GM18861 (cell line): Measurements from ENCODE around the gene OCA2.

ENCODE experiments used
- ATAC-seq: cut with Tn5 transposase; IDR thresholded peaks from one replicate; pipeline ENCODE4 v1.9.1; 2021; ENCODE audit not compliant: unreplicated experiment

The OCA2 gene

DNA sequence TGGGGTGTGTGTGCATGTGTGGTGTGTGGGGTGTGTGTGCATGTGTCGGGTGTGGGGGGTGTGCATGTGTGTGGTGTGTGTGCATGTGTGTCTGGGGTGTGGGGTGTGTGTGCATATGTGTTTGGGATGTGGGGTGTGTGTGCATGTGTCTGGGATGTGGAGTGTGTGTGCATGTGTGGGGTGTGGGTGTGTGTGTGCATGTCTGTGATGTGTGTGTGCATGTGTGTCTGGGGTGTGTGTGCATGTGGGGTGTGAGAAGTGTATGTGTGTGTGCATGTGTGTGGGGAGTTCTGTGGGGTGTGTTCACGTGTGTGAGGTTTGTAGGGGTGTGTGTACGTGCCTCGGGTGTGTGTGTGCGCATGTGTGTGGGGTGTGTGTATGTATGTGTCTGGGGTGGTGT is 6.7 kb upstream of the OCA2 start:
- no peak for ATAC-seq

GRCh38 chr15:28105224-28105791 is 6.2 kb upstream of the OCA2 start:
- no peak for ATAC-seq

GRCh38 chr15:28104326-28104725 is 5.2 kb upstream of the OCA2 start:
- no peak for ATAC-seq

- no peak for ATAC-seq
Measured at GRCh38 chr15:28103831-28104230, 4.7 kb upstream of the OCA2 start.

DNA sequence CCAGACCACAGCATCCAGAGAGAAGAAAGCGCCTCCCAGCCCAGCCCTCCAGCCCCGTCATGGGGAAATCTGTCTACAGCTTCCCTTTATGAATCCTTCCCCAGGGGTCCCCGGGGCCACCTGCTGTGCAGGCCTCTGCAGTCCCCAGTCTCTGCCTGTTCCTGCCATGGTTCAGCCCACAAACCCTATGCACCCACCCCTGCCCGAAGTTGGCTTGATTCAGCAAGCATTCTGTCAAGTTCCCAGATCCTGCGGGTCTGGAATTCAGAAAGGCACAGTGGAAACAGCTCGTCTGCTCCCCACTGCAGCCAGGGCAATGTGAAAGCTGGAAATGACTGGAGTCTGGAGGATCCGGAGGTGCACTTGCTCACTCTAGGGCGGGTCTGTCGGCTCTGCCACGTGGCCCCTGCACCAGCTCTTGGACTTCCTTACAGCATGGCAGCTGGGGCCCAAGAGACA is 2.9 kb upstream of the OCA2 start:
- ATAC-seq = no peak

GRCh38 chr15:28101201-28101600 is 2.1 kb upstream of the OCA2 start:
- no peak for ATAC-seq

- ATAC-seq = no peak
Measured at GRCh38 chr15:28100516-28101195, 1.5 kb upstream of the OCA2 start.

DNA sequence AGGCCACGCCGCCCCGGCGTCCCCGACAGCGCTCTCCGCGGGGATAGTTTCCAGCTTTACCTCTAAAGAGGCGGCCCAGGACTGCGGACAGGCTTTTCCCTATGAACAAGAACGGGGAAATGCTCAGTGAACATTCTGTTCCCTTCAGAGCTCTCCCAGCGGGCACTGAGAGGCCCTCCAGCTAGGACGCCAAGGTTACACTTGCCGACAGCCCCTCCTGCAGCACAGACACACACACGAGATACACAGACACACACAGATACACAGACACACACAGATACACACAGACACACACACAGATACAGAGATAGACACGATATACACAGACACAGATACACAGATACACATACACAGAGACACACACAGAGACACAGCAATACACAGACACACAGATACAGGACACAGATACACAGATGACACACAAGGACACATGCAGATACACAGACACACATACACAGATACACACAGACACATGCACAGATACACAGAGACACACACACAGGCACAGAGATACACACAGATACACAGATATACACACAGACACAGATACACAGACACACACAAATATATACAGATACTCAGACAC is 533 bp upstream of the OCA2 start:
- no peak for ATAC-seq

- no peak for ATAC-seq
Measured at GRCh38 chr15:28098360-28098765, 752 bp downstream of the OCA2 start.

DNA sequence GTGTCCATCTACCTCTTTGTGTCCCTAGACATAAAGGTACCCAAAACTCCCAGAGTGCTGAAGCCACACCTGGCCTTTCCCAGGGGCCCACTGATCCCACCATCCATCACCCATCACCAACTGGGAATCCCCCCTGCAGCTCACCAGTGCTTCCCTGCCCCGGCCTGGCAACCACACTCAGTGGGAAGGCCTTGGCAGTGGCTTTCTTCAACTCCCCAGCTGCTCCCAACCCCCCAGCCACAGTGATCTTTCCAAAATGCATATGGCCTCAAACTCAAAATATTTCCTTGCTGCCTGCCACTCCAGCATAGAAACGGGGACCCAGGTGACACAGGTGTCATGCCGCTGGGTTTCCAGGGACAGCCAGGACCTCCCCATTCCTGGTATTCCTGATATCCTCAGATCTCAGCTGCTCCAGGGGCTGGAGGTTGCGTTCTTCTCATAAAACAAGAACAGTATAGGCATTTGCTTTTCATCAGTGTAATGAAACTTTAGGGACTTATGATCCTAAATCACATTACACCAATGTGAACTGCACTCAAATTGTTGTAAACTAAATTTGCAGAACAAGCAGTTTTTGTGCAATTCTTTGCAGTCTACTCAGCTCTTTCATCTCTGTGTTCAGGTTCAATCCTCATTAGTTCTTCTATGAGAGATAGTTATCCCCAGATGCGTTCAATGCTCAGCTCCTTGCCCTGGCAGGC is 1.3 kb downstream of the OCA2 start:
- ATAC-seq = no peak

- ATAC-seq = no peak
Measured at GRCh38 chr15:28096670-28097431, 2.3 kb downstream of the OCA2 start.

- ATAC-seq = no peak
Measured at GRCh38 chr15:28096411-28096669, 2.8 kb downstream of the OCA2 start.

GRCh38 chr15:28094732-28095521 is 4.2 kb downstream of the OCA2 start:
- ATAC-seq = no peak

DNA sequence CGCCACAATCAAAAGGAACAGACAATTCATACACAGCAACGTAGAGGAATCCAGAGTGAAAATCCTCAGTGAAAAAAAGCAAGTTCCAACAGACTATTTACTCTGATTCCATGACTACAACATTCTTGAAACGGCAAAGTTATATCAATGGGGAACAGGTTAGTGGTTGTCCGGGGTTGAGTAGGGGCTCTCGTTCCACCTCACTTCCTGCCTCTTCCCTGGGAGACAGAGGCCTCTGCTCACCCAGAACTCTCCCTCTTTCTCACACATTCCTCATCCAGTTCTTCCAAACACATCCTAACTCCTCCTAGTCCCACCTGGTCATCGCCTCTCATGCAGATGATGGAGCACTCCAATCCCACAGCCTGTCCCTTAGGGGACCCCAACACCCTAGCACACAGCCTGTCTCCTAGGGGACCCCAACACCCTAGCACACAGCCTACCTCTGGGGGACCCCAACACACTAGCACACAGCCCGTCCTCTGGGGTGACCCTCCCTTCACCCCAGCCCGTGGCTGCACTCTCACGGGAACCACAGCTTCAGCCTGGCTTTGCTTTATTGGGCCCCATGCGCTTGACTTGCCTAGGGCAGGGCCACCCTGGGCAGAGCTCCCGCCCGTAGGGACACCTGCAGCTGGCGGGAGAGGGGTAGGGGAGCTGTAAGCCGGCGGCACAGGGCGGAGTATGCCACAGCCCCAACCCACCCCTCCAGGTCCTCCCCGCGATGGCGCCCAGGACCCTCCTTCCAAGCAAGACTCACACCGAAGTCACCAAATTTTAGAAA is 5.2 kb downstream of the OCA2 start:
- ATAC-seq = no peak

GRCh38 chr15:28091313-28091712 is 7.8 kb downstream of the OCA2 start:
- ATAC-seq = no peak

DNA sequence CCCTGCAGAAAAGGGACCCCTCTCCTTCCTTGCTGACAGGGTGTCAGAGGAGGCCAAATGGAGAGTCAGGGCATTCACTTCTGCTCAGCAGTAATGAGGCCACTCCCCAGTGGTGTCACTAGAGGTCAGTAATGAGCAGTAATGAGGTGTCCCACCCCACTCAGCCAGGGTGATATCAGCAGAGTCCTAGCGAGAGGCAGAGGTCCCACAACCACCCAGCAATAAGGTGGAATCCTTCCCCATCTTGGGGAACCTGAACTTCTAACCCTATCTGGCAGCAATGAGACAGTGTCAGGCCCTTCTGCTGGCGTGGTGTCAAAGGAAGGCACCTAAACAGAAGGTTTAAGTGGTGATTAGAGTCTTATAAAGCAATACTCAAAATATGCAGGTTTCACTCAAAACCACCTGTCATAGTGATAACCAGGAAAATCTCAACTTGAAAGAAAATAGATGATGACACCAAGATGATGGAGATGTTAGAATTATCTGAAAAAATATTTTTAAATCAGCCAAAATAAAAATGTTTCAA is 12.9 kb downstream of the OCA2 start:
- ATAC-seq = peak; percentile 88

DNA sequence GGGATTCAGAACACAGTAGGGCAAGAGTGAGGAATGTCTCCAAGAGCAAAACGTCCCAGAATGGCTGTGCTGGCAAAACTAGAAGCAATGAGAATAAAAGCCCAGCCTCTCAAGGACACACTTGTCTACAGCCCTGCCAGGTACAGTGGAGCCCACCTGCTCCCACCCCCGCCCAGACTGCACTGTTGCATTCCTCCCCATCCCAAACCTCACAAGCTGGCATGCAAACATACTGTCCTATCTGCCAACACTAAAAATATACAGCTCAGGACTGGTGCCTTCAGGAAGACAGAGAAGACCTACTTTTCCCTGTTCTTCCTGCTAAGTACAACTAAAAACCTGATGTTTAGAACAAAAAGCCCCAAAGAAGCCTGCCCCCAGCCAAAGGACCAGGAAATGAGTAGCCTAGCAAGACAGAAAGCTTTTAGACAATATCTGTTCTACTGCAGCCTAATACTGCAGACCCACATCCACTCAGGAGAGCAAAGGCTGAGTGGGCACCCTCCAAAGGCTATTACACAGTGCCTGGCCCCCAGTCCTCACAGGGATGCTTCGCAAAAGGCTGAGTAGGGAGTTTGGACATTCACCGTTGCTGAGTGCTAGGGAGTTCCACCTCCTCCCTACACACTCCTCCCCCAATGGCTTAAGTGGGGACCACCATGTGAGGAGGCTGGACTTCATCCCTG is 13.5 kb downstream of the OCA2 start:
- no peak for ATAC-seq

GRCh38 chr15:28084547-28084946 is 14.6 kb downstream of the OCA2 start:
- ATAC-seq = no peak
